ENCODE results near the gene GKAP1.
"Not testable (repeated sequence)": the region's sequence is repeated elsewhere in the genome, so short reads cannot be mapped to it uniquely, and the experiment has no call there.

DNA sequence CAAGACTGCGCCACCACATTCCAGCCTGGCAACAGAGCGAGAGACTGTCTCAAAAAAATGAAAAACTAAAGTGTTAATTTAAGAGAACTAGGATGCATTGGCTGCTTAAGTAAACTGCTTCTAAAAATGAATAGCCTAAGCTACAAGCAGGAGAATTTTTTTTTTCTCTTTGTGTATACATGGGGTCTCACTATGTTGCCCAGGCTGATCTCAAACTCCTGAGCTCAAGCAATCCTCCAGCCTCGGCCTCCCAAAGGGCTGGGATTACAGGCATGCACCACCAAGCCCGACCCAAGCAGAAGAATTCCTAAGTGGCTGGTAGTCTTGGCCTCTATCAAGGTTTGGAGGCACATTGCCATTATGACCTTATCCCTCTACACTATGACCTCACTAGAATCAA lies 2.4 kb downstream of the GKAP1 start:
- TF ChIP-seq, protein P1, sequence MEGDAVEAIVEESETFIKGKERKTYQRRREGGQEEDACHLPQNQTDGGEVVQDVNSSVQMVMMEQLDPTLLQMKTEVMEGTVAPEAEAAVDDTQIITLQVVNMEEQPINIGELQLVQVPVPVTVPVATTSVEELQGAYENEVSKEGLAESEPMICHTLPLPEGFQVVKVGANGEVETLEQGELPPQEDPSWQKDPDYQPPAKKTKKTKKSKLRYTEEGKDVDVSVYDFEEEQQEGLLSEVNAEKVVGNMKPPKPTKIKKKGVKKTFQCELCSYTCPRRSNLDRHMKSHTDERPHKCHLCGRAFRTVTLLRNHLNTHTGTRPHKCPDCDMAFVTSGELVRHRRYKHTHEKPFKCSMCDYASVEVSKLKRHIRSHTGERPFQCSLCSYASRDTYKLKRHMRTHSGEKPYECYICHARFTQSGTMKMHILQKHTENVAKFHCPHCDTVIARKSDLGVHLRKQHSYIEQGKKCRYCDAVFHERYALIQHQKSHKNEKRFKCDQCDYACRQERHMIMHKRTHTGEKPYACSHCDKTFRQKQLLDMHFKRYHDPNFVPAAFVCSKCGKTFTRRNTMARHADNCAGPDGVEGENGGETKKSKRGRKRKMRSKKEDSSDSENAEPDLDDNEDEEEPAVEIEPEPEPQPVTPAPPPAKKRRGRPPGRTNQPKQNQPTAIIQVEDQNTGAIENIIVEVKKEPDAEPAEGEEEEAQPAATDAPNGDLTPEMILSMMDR (IDR thresholded peaks at IDR 0.05) = not testable (repeated sequence)
- TF ChIP-seq ZFX (IDR thresholded peaks at IDR 0.05; ENCODE audit: borderline replicate concordance) = not testable (repeated sequence)
